ENCODE measurements around the gene NOD1.

Gene NOD1

GRCh38 chr7:30468041-30468440 is 10.5 kb downstream of the NOD1 start:
- no peaks in the 10 kb centered on the region for H3K9me3 ChIP-seq (ENCODE audit: insufficient read depth, low read depth, low read length)
- no peak overlapping the region for H3K27ac ChIP-seq (ENCODE audit: low read depth, low read length)
- no peak overlapping the region for H3K4me3 ChIP-seq (ENCODE audit: low read length)
- H3K9ac ChIP-seq (ENCODE audit: low read depth, low read length): no peak overlapping the region
- 88% methylated on average over 2 of the region's 2 CpGs for WGBS
- H3K36me3 ChIP-seq (ENCODE audit: insufficient read depth, low read length): no peaks in the 10 kb centered on the region
- peaks cover 16% of the 10 kb centered on the region for H3K4me1 ChIP-seq (ENCODE audit: insufficient read depth, low read length)
- H3K27me3 ChIP-seq (ENCODE audit: insufficient read depth, low read length): no peaks in the 10 kb centered on the region

- Histone ChIP-seq H3K27me3 (ENCODE audit: insufficient read depth, low read length) (no peaks in the 10 kb centered on the region), H3K9ac (ENCODE audit: low read depth, low read length) (no peak overlapping the region), H3K4me1 (ENCODE audit: insufficient read depth, low read length) (peaks cover 13% of the 10 kb centered on the region), H3K9me3 (ENCODE audit: insufficient read depth, low read depth, low read length) (no peaks in the 10 kb centered on the region), H3K4me3 (ENCODE audit: low read length) (no peak overlapping the region), H3K36me3 (ENCODE audit: insufficient read depth, low read length) (no peaks in the 10 kb centered on the region), H3K27ac (ENCODE audit: low read depth, low read length) (no peak overlapping the region)
- 92% methylated on average over 4 of the region's 4 CpGs for WGBS
Measured at GRCh38 chr7:30467271-30467670, 11.3 kb downstream of the NOD1 start.

GRCh38 chr7:30466266-30466665 is 12.3 kb downstream of the NOD1 start:
- no peak overlapping the region for H3K9ac ChIP-seq (ENCODE audit: low read depth, low read length)
- 85% methylated on average over 4 of the region's 4 CpGs for WGBS

GRCh38 chr7:30465811-30466180 is 12.8 kb downstream of the NOD1 start:
- H3K9me3 ChIP-seq (ENCODE audit: insufficient read depth, low read depth, low read length): no peaks in the 10 kb centered on the region
- WGBS: 88% methylated on average over 2 of the region's 2 CpGs
- H3K4me1 ChIP-seq (ENCODE audit: insufficient read depth, low read length): peaks cover 13% of the 10 kb centered on the region
- H3K9ac ChIP-seq (ENCODE audit: low read depth, low read length): no peak overlapping the region
- H3K27me3 ChIP-seq (ENCODE audit: insufficient read depth, low read length): no peaks in the 10 kb centered on the region
- H3K27ac ChIP-seq (ENCODE audit: low read depth, low read length): no peak overlapping the region
- H3K36me3 ChIP-seq (ENCODE audit: insufficient read depth, low read length): no peaks in the 10 kb centered on the region
- no peak overlapping the region for H3K4me3 ChIP-seq (ENCODE audit: low read length)

More at GRCh38 chr7:30466266-30466665, 12.3 kb downstream of the NOD1 start:
- Histone ChIP-seq H3K27me3 (ENCODE audit: insufficient read depth, low read length) (no peaks in the 10 kb centered on the region), H3K4me1 (ENCODE audit: insufficient read depth, low read length) (peaks cover 13% of the 10 kb centered on the region), H3K9me3 (ENCODE audit: insufficient read depth, low read depth, low read length) (no peaks in the 10 kb centered on the region), H3K4me3 (ENCODE audit: low read length) (no peak overlapping the region), H3K36me3 (ENCODE audit: insufficient read depth, low read length) (no peaks in the 10 kb centered on the region), H3K27ac (ENCODE audit: low read depth, low read length) (no peak overlapping the region)

- no peaks in the 10 kb centered on the region for H3K27me3 ChIP-seq (ENCODE audit: insufficient read depth, low read length)
- no peaks in the 10 kb centered on the region for H3K9me3 ChIP-seq (ENCODE audit: insufficient read depth, low read depth, low read length)
- no peaks in the 10 kb centered on the region for H3K36me3 ChIP-seq (ENCODE audit: insufficient read depth, low read length)
- 92% methylated on average over 5 of the region's 5 CpGs for WGBS
- no peak overlapping the region for H3K9ac ChIP-seq (ENCODE audit: low read depth, low read length)
- H3K4me1 ChIP-seq (ENCODE audit: insufficient read depth, low read length): peaks cover 13% of the 10 kb centered on the region
- no peak overlapping the region for H3K4me3 ChIP-seq (ENCODE audit: low read length)
- H3K27ac ChIP-seq (ENCODE audit: low read depth, low read length): no peak overlapping the region
Measured at GRCh38 chr7:30465046-30465810, 13.4 kb downstream of the NOD1 start.

GRCh38 chr7:30464231-30464671 is 14.3 kb downstream of the NOD1 start:
- H3K36me3 ChIP-seq (ENCODE audit: insufficient read depth, low read length): no peaks in the 10 kb centered on the region
- 71% methylated on average over 5 of the region's 5 CpGs for WGBS
- no peaks in the 10 kb centered on the region for H3K27me3 ChIP-seq (ENCODE audit: insufficient read depth, low read length)
- H3K4me1 ChIP-seq (ENCODE audit: insufficient read depth, low read length): peaks cover 6% of the 10 kb centered on the region
- no peaks in the 10 kb centered on the region for H3K9me3 ChIP-seq (ENCODE audit: insufficient read depth, low read depth, low read length)
- no peak overlapping the region for H3K9ac ChIP-seq (ENCODE audit: low read depth, low read length)
- no peak overlapping the region for H3K4me3 ChIP-seq (ENCODE audit: low read length)
- no peak overlapping the region for H3K27ac ChIP-seq (ENCODE audit: low read depth, low read length)

GRCh38 chr7:30463405-30464145 is 15.0 kb downstream of the NOD1 start:
- 93% methylated on average over 5 of the region's 6 CpGs for WGBS
- H3K27me3 ChIP-seq (ENCODE audit: insufficient read depth, low read length): no peaks in the 10 kb centered on the region
- H3K9ac ChIP-seq (ENCODE audit: low read depth, low read length): no peak overlapping the region
- no peaks in the 10 kb centered on the region for H3K9me3 ChIP-seq (ENCODE audit: insufficient read depth, low read depth, low read length)
- no peak overlapping the region for H3K27ac ChIP-seq (ENCODE audit: low read depth, low read length)
- H3K4me1 ChIP-seq (ENCODE audit: insufficient read depth, low read length): no peaks in the 10 kb centered on the region
- no peak overlapping the region for H3K4me3 ChIP-seq (ENCODE audit: low read length)
- no peaks in the 10 kb centered on the region for H3K36me3 ChIP-seq (ENCODE audit: insufficient read depth, low read length)

GRCh38 chr7:30462179-30462578 is 16.4 kb downstream of the NOD1 start:
- no CpG with 5 or more reads among the region's 1 CpG for WGBS
- Histone ChIP-seq H3K4me1 (ENCODE audit: insufficient read depth, low read length) (no peaks in the 10 kb centered on the region), H3K9me3 (ENCODE audit: insufficient read depth, low read depth, low read length) (no peaks in the 10 kb centered on the region), H3K27me3 (ENCODE audit: insufficient read depth, low read length) (no peaks in the 10 kb centered on the region), H3K4me3 (ENCODE audit: low read length) (no peak overlapping the region), H3K36me3 (ENCODE audit: insufficient read depth, low read length) (no peaks in the 10 kb centered on the region), H3K9ac (ENCODE audit: low read depth, low read length) (no peak overlapping the region), H3K27ac (ENCODE audit: low read depth, low read length) (no peak overlapping the region)

GRCh38 chr7:30460246-30460633 is 18.3 kb downstream of the NOD1 start:
- Histone ChIP-seq H3K9ac (ENCODE audit: low read depth, low read length) (no peak overlapping the region), H3K36me3 (ENCODE audit: insufficient read depth, low read length) (peaks cover 10% of the 10 kb centered on the region; the same call in 1 of the 2 replicates), H3K27ac (ENCODE audit: low read depth, low read length) (no peak overlapping the region), H3K27me3 (ENCODE audit: insufficient read depth, low read length) (no peaks in the 10 kb centered on the region), H3K4me1 (ENCODE audit: insufficient read depth, low read length) (no peaks in the 10 kb centered on the region), H3K4me3 (ENCODE audit: low read length) (no peak overlapping the region), H3K9me3 (ENCODE audit: insufficient read depth, low read depth, low read length) (no peaks in the 10 kb centered on the region)
- WGBS: 94% methylated on average over 4 of the region's 4 CpGs

GRCh38 chr7:30459591-30460245 is 18.9 kb downstream of the NOD1 start:
- Histone ChIP-seq H3K4me1 (ENCODE audit: insufficient read depth, low read length) (no peaks in the 10 kb centered on the region), H3K4me3 (ENCODE audit: low read length) (no peak overlapping the region), H3K9ac (ENCODE audit: low read depth, low read length) (no peak overlapping the region), H3K27me3 (ENCODE audit: insufficient read depth, low read length) (no peaks in the 10 kb centered on the region), H3K27ac (ENCODE audit: low read depth, low read length) (no peak overlapping the region), H3K36me3 (ENCODE audit: insufficient read depth, low read length) (peaks cover 10% of the 10 kb centered on the region; the same call in 1 of the 2 replicates), H3K9me3 (ENCODE audit: insufficient read depth, low read depth, low read length) (no peaks in the 10 kb centered on the region)
- WGBS: 77% methylated on average over 9 of the region's 9 CpGs

- H3K4me1 ChIP-seq (ENCODE audit: insufficient read depth, low read length): no peaks in the 10 kb centered on the region
- no peak overlapping the region for H3K27ac ChIP-seq (ENCODE audit: low read depth, low read length)
- no peaks in the 10 kb centered on the region for H3K27me3 ChIP-seq (ENCODE audit: insufficient read depth, low read length)
- H3K4me3 ChIP-seq (ENCODE audit: low read length): no peak overlapping the region
- H3K9me3 ChIP-seq (ENCODE audit: insufficient read depth, low read depth, low read length): no peaks in the 10 kb centered on the region
- WGBS: 81% methylated on average over 1 of the region's 1 CpG
- H3K9ac ChIP-seq (ENCODE audit: low read depth, low read length): no peak overlapping the region
- peaks cover 12% of the 10 kb centered on the region; the same call in 1 of the 2 replicates for H3K36me3 ChIP-seq (ENCODE audit: insufficient read depth, low read length)
Measured at GRCh38 chr7:30458311-30458710, 20.3 kb downstream of the NOD1 start.
